Vagina (tissue), 2 donors: ENCODE results near the gene CRKL. TPM values are rescaled to one million over a fixed set of nuclear protein-coding genes. Genes with fewer than 3 reads are reported as not detected.
"Not testable (repeated sequence)": the region's sequence is repeated elsewhere in the genome, so short reads cannot be mapped to it uniquely, and the experiment has no call there.

Experiments used
- DNase-seq, 2 donors: peaks; one replicate each; pipeline ENCODE4 v3.0.0-alpha.2; 2017; ENCODE audit errors: extremely low spot score in 2 of 2
- H3K27ac ChIP-seq: fragments of 200-600 bp; sonication (generic); one replicate; pipeline ENCODE4 v1.5.1; 2019
- H3K27me3 ChIP-seq: fragments of 200-600 bp; sonication (generic); one replicate; pipeline ENCODE4 v1.5.1; 2019
- H3K36me3 ChIP-seq, 2 donors: fragments of 200-600 bp; sonication (generic); one replicate each; pipeline ENCODE4 v1.5.1; 2017 to 2019
- H3K4me1 ChIP-seq: fragments of 200-600 bp; sonication (generic); one replicate; pipeline ENCODE4 v1.5.1; 2019
- H3K4me3 ChIP-seq, 2 donors: fragments of 200-600 bp; sonication (generic); 1 replicate in 1 of 2; 2 replicates in 1 of 2; pipeline ENCODE4 v1.5.1; 2016 to 2019
- H3K9me3 ChIP-seq: fragments of 200-600 bp; sonication (generic); one replicate; pipeline ENCODE4 v1.5.1; 2019
- CTCF ChIP-seq, 3 experiments: fragments of 450-650 bp in 2 of 3; fragments of 200-600 bp in 1 of 3; sonication (generic) in 1 of 3; IDR thresholded peaks; one replicate each; pipeline ENCODE4 v1.5.1; 2017 to 2019; ENCODE audit warnings: antibody characterized with exemption in 3 of 3, mild to moderate bottlenecking in 2 of 3, moderate library complexity in 2 of 3
- POLR2A ChIP-seq, 2 donors: fragments of 450-650 bp; IDR thresholded peaks; one replicate each; pipeline ENCODE4 v1.6.1; 2017; ENCODE audit warnings: antibody characterized with exemption in 2 of 2, mild to moderate bottlenecking in 2 of 2, moderate library complexity in 2 of 2
- POLR2AphosphoS5 ChIP-seq, 2 donors: sonication (generic); formaldehyde crosslinking; IDR thresholded peaks; one replicate each; pipeline ENCODE4 v1.9.0; 2017; ENCODE audit warnings: antibody characterized with exemption in 2 of 2, mild to moderate bottlenecking in 2 of 2, low read depth in 1 of 2; ENCODE audit not compliant: insufficient read depth in 1 of 2
- intact Hi-C: fragments of 100-400 bp; cut with DNase I; formaldehyde crosslinking; loops from one replicate; pipeline ENCODE4 v1.15.1; 2023
- total RNA-seq: library from RNA; depleted of rRNA; stranded (reverse); fragments of >200 nt; gene quantifications from one replicate; pipeline ENCODE4 v1.2.3, GENCODE V29; 2016

The CRKL gene
- total RNA-seq, 1 donor from 2014 or later, result 37.6 TPM

GRCh38 chr22:20903093-20903492 lies 14.1 kb upstream of the CRKL start:
- H3K27me3 ChIP-seq, result no peaks in the 10 kb centered on the region
- no peaks in the 10 kb centered on the region for H3K36me3 ChIP-seq
- H3K27ac ChIP-seq, result no peak overlapping the region
- intact Hi-C loops, result no loop called here
- no peaks in the 10 kb centered on the region for H3K9me3 ChIP-seq
- TF ChIP-seq POLR2A (IDR thresholded peaks at IDR 0.05), result no peak
- no peak for TF ChIP-seq POLR2AphosphoS5 (IDR thresholded peaks at IDR 0.05; ENCODE audit: insufficient read depth in 1 of 2, low read depth in 1 of 2)
- TF ChIP-seq CTCF (IDR thresholded peaks at IDR 0.05), result no peak
- no peak overlapping the region for H3K4me3 ChIP-seq
- DNase-seq, result no peak
- peaks cover 5% of the 10 kb centered on the region for H3K4me1 ChIP-seq

- Histone ChIP-seq H3K4me1 (peaks cover 5% of the 10 kb centered on the region), H3K36me3 (no peaks in the 10 kb centered on the region), H3K4me3 (no peak overlapping the region), H3K27me3 (no peaks in the 10 kb centered on the region), H3K27ac (no peak overlapping the region), H3K9me3 (no peaks in the 10 kb centered on the region)
- peak in 1 of 2 donors; percentile 89 for TF ChIP-seq POLR2AphosphoS5 (IDR thresholded peaks at IDR 0.05; ENCODE audit: insufficient read depth in 1 of 2, low read depth in 1 of 2)
- no peak for TF ChIP-seq POLR2A (IDR thresholded peaks at IDR 0.05)
- no peak for DNase-seq
- intact Hi-C loops, result no loop called here
Observed at GRCh38 chr22:20904008-20904979, 12.9 kb upstream of the CRKL start.

DNA sequence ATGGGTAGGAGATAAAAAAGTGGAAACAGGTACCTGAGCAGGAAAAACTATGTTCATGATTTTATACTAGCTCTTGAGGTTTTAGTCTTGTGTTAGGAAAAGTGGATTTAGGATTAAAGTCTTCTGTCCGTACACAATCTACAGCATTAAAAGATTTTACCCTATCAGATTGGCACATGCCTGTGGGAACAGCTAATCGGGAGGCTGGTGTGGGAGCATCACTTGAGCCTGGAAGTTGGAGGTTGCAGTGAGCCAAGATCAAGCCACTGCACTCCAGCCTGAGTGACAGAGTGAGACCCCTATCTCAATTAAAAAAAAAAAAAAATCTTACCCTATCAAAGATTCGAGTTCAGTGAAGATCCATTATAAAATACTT lies 12.2 kb upstream of the CRKL start:
- TF ChIP-seq POLR2A (IDR thresholded peaks at IDR 0.05) (no peak), POLR2AphosphoS5 (IDR thresholded peaks at IDR 0.05; ENCODE audit: insufficient read depth in 1 of 2, low read depth in 1 of 2) (no peak), CTCF (IDR thresholded peaks at IDR 0.05) (no peak)
- no peaks in the 10 kb centered on the region for H3K36me3 ChIP-seq
- H3K4me1 ChIP-seq, result peaks cover 5% of the 10 kb centered on the region
- intact Hi-C loops, result no loop called here
- no peak overlapping the region for H3K4me3 ChIP-seq
- no peak for DNase-seq
- H3K27ac ChIP-seq, result no peak overlapping the region
- no peaks in the 10 kb centered on the region for H3K9me3 ChIP-seq
- no peaks in the 10 kb centered on the region for H3K27me3 ChIP-seq

GRCh38 chr22:20905415-20906386 lies 11.5 kb upstream of the CRKL start:
- intact Hi-C loops, result no loop called here
- H3K36me3 ChIP-seq, result no peaks in the 10 kb centered on the region
- TF ChIP-seq CTCF (IDR thresholded peaks at IDR 0.05), result no peak
- no peak for TF ChIP-seq POLR2A (IDR thresholded peaks at IDR 0.05)
- TF ChIP-seq POLR2AphosphoS5 (IDR thresholded peaks at IDR 0.05; ENCODE audit: insufficient read depth in 1 of 2, low read depth in 1 of 2), result no peak
- no peaks in the 10 kb centered on the region for H3K27me3 ChIP-seq
- no peak overlapping the region for H3K4me3 ChIP-seq
- no peak for DNase-seq
- no peak overlapping the region for H3K27ac ChIP-seq
- H3K4me1 ChIP-seq, result peaks cover 5% of the 10 kb centered on the region
- H3K9me3 ChIP-seq, result no peaks in the 10 kb centered on the region

DNA sequence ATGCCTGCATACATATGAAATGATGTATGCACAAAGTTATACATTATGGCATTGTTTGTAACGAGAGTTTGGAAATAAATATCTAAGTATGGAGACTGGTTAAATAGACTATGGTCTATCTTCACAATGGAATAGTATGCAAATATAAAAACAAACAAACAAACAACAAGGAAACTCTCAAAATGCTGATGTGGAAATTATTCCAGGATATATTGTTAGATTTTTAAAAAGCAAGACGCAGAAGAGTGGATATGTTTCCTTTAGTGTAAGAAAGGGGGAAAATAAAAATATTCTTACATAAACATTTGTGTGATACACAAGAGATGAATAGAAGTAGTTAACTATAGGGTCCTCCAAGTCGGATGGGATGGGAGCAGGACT lies 10.8 kb upstream of the CRKL start:
- no peak for DNase-seq
- H3K4me3 ChIP-seq, result no peak overlapping the region

GRCh38 chr22:20908717-20909116 lies 8.5 kb upstream of the CRKL start:
- H3K27me3 ChIP-seq, H3K27ac ChIP-seq, H3K4me1 ChIP-seq, H3K4me3 ChIP-seq, DNase-seq, H3K36me3 ChIP-seq, H3K9me3 ChIP-seq, intact Hi-C loops: not testable (repeated sequence)

More for the DNA sequence above, 10.8 kb upstream of the CRKL start:
- intact Hi-C loops, result no loop called here
- no peaks in the 10 kb centered on the region for H3K36me3 ChIP-seq
- H3K9me3 ChIP-seq, result no peaks in the 10 kb centered on the region
- no peak overlapping the region for H3K27ac ChIP-seq
- H3K4me1 ChIP-seq, result peaks cover 5% of the 10 kb centered on the region
- TF ChIP-seq POLR2A (IDR thresholded peaks at IDR 0.05) (no peak), CTCF (IDR thresholded peaks at IDR 0.05) (no peak), POLR2AphosphoS5 (IDR thresholded peaks at IDR 0.05; ENCODE audit: insufficient read depth in 1 of 2, low read depth in 1 of 2) (no peak)
- no peaks in the 10 kb centered on the region for H3K27me3 ChIP-seq
